Sigmoid colon (tissue), 4 donors: ENCODE results near the gene ALPK3.

ENCODE experiments used
- EP300 ChIP-seq, 4 donors: sonication (generic); formaldehyde crosslinking; IDR thresholded peaks; one replicate each; pipeline ENCODE4 v1.6.1; 2017; ENCODE audit warnings: antibody characterized with exemption in 4 of 4
- POLR2A ChIP-seq, 2 donors: fragments of 450-650 bp; IDR thresholded peaks; one replicate each; pipeline ENCODE4 v1.6.1; 2016; ENCODE audit warnings: antibody characterized with exemption in 2 of 2, mild to moderate bottlenecking in 2 of 2, moderate library complexity in 2 of 2
- POLR2AphosphoS5 ChIP-seq, 4 donors: sonication (generic); formaldehyde crosslinking; IDR thresholded peaks; one replicate each; pipeline ENCODE4 v1.6.1; 2017; ENCODE audit warnings: antibody characterized with exemption in 4 of 4
- TF ChIP-seq, protein P1 (sequence below), 4 experiments: fragments of 450-650 bp in 3 of 4; fragments of 200-600 bp in 1 of 4; IDR thresholded peaks; one replicate each; pipeline ENCODE4 v1.5.1; 2016 to 2019; ENCODE audit warnings: antibody characterized with exemption in 4 of 4, mild to moderate bottlenecking in 3 of 4, moderate library complexity in 2 of 4

DNA sequence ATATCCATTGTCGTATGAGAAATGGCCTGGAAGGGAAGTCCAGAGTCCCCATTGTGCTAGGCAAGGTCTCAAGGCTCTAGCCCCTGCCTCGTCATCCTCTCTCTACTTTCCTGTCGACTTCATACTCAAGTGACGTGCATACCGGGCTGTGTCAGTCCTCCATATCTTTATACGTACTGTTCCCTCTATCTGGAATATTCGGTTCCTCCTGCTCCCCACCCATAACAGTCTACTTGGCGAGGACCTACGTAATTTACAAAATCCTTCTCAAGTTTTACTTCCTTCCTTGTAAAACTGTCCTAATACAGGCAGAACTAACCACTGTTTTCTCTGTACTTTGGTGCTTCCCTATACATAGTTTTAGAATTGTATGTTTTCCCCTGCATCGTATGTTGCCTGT is 2.2 kb upstream of the ALPK3 start:
- TF ChIP-seq POLR2AphosphoS5 (IDR thresholded peaks at IDR 0.05), result no peak
- TF ChIP-seq, protein P1, sequence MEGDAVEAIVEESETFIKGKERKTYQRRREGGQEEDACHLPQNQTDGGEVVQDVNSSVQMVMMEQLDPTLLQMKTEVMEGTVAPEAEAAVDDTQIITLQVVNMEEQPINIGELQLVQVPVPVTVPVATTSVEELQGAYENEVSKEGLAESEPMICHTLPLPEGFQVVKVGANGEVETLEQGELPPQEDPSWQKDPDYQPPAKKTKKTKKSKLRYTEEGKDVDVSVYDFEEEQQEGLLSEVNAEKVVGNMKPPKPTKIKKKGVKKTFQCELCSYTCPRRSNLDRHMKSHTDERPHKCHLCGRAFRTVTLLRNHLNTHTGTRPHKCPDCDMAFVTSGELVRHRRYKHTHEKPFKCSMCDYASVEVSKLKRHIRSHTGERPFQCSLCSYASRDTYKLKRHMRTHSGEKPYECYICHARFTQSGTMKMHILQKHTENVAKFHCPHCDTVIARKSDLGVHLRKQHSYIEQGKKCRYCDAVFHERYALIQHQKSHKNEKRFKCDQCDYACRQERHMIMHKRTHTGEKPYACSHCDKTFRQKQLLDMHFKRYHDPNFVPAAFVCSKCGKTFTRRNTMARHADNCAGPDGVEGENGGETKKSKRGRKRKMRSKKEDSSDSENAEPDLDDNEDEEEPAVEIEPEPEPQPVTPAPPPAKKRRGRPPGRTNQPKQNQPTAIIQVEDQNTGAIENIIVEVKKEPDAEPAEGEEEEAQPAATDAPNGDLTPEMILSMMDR (IDR thresholded peaks at IDR 0.05), result no peak
- no peak for TF ChIP-seq EP300 (IDR thresholded peaks at IDR 0.05)
- TF ChIP-seq POLR2A (IDR thresholded peaks at IDR 0.05), result no peak
